ENCODE measurements around the gene HBB. TPM values are rescaled to one million over a fixed set of nuclear protein-coding genes. Genes with fewer than 3 reads are reported as not detected.

HBB gene
- total RNA-seq, 1 experiment from 2014 or later = not detected

- BruUV-seq (replicated peaks) = no TSS peak
- Mint-ChIP-seq H3K4me3 (ENCODE audit: unreplicated experiment) (no peak overlapping the region), H3K4me1 (ENCODE audit: insufficient read depth, unreplicated experiment) (peaks cover 6% of the 10 kb centered on the region), H3K36me3 (ENCODE audit: insufficient read depth, unreplicated experiment) (no peaks in the 10 kb centered on the region), H3K27me3 (ENCODE audit: insufficient read depth, unreplicated experiment) (peaks cover 23% of the 10 kb centered on the region), H3K9me3 (ENCODE audit: unreplicated experiment) (no peaks in the 10 kb centered on the region), H3K27ac (ENCODE audit: low read depth, unreplicated experiment) (no peak overlapping the region)
- no peak for TF ChIP-seq CTCF (IDR thresholded peaks at IDR 0.05; ENCODE audit: unreplicated experiment)
- CTCF ChIA-PET = interaction anchor here (0.6 to 1.2 kb wide), 2 partner anchors 20 to 64 kb away, joined by 3 to 4 read pairs; no protein-coding TSS in a partner anchor
- intact Hi-C loops (cut with micrococcal nuclease) = no loop called here
- POLR2A ChIA-PET = no interaction called here
- no peak for DNase-seq (ENCODE audit: unreplicated experiment)
Observed at GRCh38 chr11:5224538-5225479, 2.1 kb downstream of the HBB start.

- peaks cover 35% of the 10 kb centered on the region for H3K27me3 Mint-ChIP-seq (ENCODE audit: insufficient read depth, unreplicated experiment)
- BruUV-seq (replicated peaks) = no TSS peak
Observed at GRCh38 chr11:5223686-5224085, 3.2 kb downstream of the HBB start.

GRCh38 chr11:5223146-5223545, 3.7 kb downstream of the HBB start:
- CTCF ChIA-PET = no interaction called here

More at GRCh38 chr11:5223686-5224085, 3.2 kb downstream of the HBB start:
- no peak for TF ChIP-seq CTCF (IDR thresholded peaks at IDR 0.05; ENCODE audit: unreplicated experiment)
- ChIA-PET CTCF (no interaction called here), POLR2A (no interaction called here)
- no peak for DNase-seq (ENCODE audit: unreplicated experiment)
- H3K4me1 Mint-ChIP-seq (ENCODE audit: insufficient read depth, unreplicated experiment) = peaks cover 6% of the 10 kb centered on the region
- no peaks in the 10 kb centered on the region for H3K9me3 Mint-ChIP-seq (ENCODE audit: unreplicated experiment)
- intact Hi-C loops (cut with micrococcal nuclease) = no loop called here
- H3K36me3 Mint-ChIP-seq (ENCODE audit: insufficient read depth, unreplicated experiment) = no peaks in the 10 kb centered on the region
- no peak overlapping the region for H3K27ac Mint-ChIP-seq (ENCODE audit: low read depth, unreplicated experiment)
- H3K4me3 Mint-ChIP-seq (ENCODE audit: unreplicated experiment) = no peak overlapping the region

More at GRCh38 chr11:5223146-5223545, 3.7 kb downstream of the HBB start:
- TF ChIP-seq CTCF (IDR thresholded peaks at IDR 0.05; ENCODE audit: unreplicated experiment) = no peak
- H3K27me3 Mint-ChIP-seq (ENCODE audit: insufficient read depth, unreplicated experiment) = peaks cover 38% of the 10 kb centered on the region
- intact Hi-C loops (cut with micrococcal nuclease) = no loop called here
- no peak overlapping the region for H3K4me3 Mint-ChIP-seq (ENCODE audit: unreplicated experiment)
- H3K27ac Mint-ChIP-seq (ENCODE audit: low read depth, unreplicated experiment) = no peak overlapping the region
- DNase-seq (ENCODE audit: unreplicated experiment) = no peak
- H3K9me3 Mint-ChIP-seq (ENCODE audit: unreplicated experiment) = no peaks in the 10 kb centered on the region
- H3K4me1 Mint-ChIP-seq (ENCODE audit: insufficient read depth, unreplicated experiment) = peaks cover 6% of the 10 kb centered on the region
- no peaks in the 10 kb centered on the region for H3K36me3 Mint-ChIP-seq (ENCODE audit: insufficient read depth, unreplicated experiment)
- no TSS peak for BruUV-seq (replicated peaks)
- POLR2A ChIA-PET = no interaction called here
